HepG2 (cell line): ENCODE measurements around the gene SEPHS1. TPM values are rescaled to one million over a fixed set of nuclear protein-coding genes. Genes with fewer than 3 reads are reported as not detected.

Source experiments
- HNF4G ChIP-seq, 2 experiments: sonication (generic) in 1 of 2; formaldehyde crosslinking in 1 of 2; IDR thresholded peaks; 2 replicates each; pipeline versions ENCODE4 v1.4.0 to v1.6.1; 2011 to 2020; ENCODE audit warnings: borderline replicate concordance in 2 of 2, low read depth in 2 of 2, mild to moderate bottlenecking in 2 of 2, low read length in 1 of 2, missing genetic modification reagents in 1 of 2, moderate library complexity in 1 of 2
- KLF12 ChIP-seq: sonication (generic); formaldehyde crosslinking; IDR thresholded peaks from 2 replicates; pipeline ENCODE4 v1.4.0; 2020; ENCODE audit warnings: missing genetic modification reagents, borderline replicate concordance
- RFX1 ChIP-seq: fragments of 450-650 bp; IDR thresholded peaks from 2 replicates; pipeline ENCODE4 v1.6.1; 2017
- TBP ChIP-seq: sonication (generic); formaldehyde crosslinking; IDR thresholded peaks from 2 replicates; pipeline ENCODE4 v1.5.0; 2020; ENCODE audit warnings: missing genetic modification reagents
- TGIF2 ChIP-seq: IDR thresholded peaks from 2 replicates; pipeline ENCODE4 v1.6.1; 2016; ENCODE audit warnings: control low read depth, missing compliant biosample characterization
- ZNF160 ChIP-seq: sonication (generic); formaldehyde crosslinking; IDR thresholded peaks from 2 replicates; pipeline ENCODE4 v1.8.0; 2022; ENCODE audit warnings: mild to moderate bottlenecking, inconsistent platforms, missing genetic modification reagents
- ZNF777 ChIP-seq: sonication (generic); formaldehyde crosslinking; IDR thresholded peaks from 2 replicates; pipeline ENCODE4 v1.4.0; 2020; ENCODE audit warnings: missing genetic modification reagents
- ZNF788 ChIP-seq: sonication (generic); formaldehyde crosslinking; IDR thresholded peaks from 2 replicates; pipeline ENCODE4 v1.5.0; 2020; ENCODE audit warnings: mild to moderate bottlenecking, missing genetic modification reagents, borderline replicate concordance
- polyA plus RNA-seq, 8 experiments: library from polyadenylated mRNA; depleted of rRNA in 3 of 8; stranded (reverse) in 7 of 8; unstranded in 1 of 8; fragments of >200 nt; fragmentation: Illumina TruSeq in 4 of 8; extraction: Trizol in 4 of 8; gene quantifications; 2 replicates each; pipeline versions ENCODE4 v1.2.1 to v1.2.3, GENCODE V29; 2011 to 2016; ENCODE audit warnings: low read depth in 4 of 8, missing spikeins in 1 of 8, mixed read lengths in 1 of 8; ENCODE audit not compliant: insufficient read depth in 1 of 8
- total RNA-seq, 5 experiments: library from RNA; depleted of rRNA; stranded (reverse); fragments of >200 nt; fragmentation: Illumina TruSeq; extraction: Trizol; gene quantifications; 2 replicates each; pipeline ENCODE4 v1.2.3, GENCODE V29; 2016; ENCODE audit warnings: low read depth in 1 of 5
- TF ChIP-seq, protein P1 (sequence below): sonication (generic); formaldehyde crosslinking; IDR thresholded peaks from 2 replicates; pipeline ENCODE4 v1.9.0; 2021; ENCODE audit warnings: mild to moderate bottlenecking, missing genetic modification reagents
- TF ChIP-seq, protein P2 (sequence below): sonication (generic); formaldehyde crosslinking; IDR thresholded peaks from 2 replicates; pipeline ENCODE4 v1.4.0; 2020; ENCODE audit warnings: missing genetic modification reagents, mild to moderate bottlenecking, borderline replicate concordance

The SEPHS1 gene
- total and polyA plus RNA-seq, 2 of the 13 experiments (the other 11 are each of a cell fraction or from before 2014, with no cell fraction given) = 57.8 to 61.5 TPM

DNA sequence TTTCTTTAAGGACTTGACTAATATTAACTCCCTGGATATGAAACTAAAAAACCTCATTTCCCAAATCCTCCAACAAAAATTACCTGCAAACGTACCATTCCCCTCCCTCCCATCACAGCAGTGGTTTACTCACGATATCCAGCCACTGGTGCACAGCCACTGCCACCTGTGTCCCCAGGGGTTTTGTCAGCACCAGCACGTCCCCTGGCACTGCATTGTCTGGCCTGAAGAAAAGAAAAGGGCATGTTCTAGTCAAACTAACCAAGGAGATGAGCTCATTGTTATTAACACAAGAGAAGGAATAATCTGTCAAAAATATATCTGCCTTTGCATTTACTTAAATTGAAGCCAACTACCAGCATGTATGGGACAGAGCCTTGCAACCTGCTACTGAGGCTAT is 18.5 kb downstream of the SEPHS1 start (continued):
- TF ChIP-seq, protein P1, sequence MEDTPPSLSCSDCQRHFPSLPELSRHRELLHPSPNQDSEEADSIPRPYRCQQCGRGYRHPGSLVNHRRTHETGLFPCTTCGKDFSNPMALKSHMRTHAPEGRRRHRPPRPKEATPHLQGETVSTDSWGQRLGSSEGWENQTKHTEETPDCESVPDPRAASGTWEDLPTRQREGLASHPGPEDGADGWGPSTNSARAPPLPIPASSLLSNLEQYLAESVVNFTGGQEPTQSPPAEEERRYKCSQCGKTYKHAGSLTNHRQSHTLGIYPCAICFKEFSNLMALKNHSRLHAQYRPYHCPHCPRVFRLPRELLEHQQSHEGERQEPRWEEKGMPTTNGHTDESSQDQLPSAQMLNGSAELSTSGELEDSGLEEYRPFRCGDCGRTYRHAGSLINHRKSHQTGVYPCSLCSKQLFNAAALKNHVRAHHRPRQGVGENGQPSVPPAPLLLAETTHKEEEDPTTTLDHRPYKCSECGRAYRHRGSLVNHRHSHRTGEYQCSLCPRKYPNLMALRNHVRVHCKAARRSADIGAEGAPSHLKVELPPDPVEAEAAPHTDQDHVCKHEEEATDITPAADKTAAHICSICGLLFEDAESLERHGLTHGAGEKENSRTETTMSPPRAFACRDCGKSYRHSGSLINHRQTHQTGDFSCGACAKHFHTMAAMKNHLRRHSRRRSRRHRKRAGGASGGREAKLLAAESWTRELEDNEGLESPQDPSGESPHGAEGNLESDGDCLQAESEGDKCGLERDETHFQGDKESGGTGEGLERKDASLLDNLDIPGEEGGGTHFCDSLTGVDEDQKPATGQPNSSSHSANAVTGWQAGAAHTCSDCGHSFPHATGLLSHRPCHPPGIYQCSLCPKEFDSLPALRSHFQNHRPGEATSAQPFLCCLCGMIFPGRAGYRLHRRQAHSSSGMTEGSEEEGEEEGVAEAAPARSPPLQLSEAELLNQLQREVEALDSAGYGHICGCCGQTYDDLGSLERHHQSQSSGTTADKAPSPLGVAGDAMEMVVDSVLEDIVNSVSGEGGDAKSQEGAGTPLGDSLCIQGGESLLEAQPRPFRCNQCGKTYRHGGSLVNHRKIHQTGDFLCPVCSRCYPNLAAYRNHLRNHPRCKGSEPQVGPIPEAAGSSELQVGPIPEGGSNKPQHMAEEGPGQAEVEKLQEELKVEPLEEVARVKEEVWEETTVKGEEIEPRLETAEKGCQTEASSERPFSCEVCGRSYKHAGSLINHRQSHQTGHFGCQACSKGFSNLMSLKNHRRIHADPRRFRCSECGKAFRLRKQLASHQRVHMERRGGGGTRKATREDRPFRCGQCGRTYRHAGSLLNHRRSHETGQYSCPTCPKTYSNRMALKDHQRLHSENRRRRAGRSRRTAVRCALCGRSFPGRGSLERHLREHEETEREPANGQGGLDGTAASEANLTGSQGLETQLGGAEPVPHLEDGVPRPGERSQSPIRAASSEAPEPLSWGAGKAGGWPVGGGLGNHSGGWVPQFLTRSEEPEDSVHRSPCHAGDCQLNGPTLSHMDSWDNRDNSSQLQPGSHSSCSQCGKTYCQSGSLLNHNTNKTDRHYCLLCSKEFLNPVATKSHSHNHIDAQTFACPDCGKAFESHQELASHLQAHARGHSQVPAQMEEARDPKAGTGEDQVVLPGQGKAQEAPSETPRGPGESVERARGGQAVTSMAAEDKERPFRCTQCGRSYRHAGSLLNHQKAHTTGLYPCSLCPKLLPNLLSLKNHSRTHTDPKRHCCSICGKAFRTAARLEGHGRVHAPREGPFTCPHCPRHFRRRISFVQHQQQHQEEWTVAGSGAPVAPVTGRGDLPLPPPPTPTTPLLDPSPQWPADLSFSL (CRISPR knock-in tag) = no peak
- TF ChIP-seq, protein P2, sequence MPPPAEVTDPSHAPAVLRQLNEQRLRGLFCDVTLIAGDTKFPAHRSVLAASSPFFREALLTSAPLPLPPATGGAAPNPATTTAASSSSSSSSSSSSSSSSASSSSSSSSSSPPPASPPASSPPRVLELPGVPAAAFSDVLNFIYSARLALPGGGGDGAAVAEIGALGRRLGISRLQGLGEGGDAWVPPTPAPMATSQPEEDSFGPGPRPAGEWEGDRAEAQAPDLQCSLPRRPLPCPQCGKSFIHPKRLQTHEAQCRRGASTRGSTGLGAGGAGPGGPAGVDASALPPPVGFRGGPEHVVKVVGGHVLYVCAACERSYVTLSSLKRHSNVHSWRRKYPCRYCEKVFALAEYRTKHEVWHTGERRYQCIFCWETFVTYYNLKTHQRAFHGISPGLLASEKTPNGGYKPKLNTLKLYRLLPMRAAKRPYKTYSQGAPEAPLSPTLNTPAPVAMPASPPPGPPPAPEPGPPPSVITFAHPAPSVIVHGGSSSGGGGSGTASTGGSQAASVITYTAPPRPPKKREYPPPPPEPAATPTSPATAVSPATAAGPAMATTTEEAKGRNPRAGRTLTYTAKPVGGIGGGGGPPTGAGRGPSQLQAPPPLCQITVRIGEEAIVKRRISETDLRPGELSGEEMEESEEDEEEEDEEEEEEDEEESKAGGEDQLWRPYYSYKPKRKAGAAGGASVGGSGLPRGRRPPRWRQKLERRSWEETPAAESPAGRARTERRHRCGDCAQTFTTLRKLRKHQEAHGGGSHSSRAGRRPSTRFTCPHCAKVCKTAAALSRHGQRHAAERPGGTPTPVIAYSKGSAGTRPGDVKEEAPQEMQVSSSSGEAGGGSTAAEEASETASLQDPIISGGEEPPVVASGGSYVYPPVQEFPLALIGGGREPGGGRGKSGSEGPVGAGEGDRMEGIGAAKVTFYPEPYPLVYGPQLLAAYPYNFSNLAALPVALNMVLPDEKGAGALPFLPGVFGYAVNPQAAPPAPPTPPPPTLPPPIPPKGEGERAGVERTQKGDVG = no peak
- TF ChIP-seq ZNF160 (CRISPR knock-in tag) = no peak
- TF ChIP-seq TBP = no peak
- no peak for TF ChIP-seq ZNF777 (CRISPR knock-in tag)
- no peak for TF ChIP-seq HNF4G (IDR thresholded peaks at IDR 0.05; ENCODE audit: borderline replicate concordance, low read depth, low read length)
- TF ChIP-seq HNF4G (CRISPR knock-in tag; IDR thresholded peaks at IDR 0.05; ENCODE audit: borderline replicate concordance, low read depth) = no peak
- TF ChIP-seq RFX1 = no peak
- no peak for TF ChIP-seq ZNF788
- TF ChIP-seq TGIF2 = no peak
- TF ChIP-seq KLF12 (CRISPR knock-in tag) = no peak
